Measurements from ENCODE around the gene TP63.

Gene TP63

GRCh38 chr3:189824629-189825312 is 193.6 kb downstream of the TP63 start:
- no peaks in the 10 kb centered on the region for H3K36me3 ChIP-seq (replicated peaks)
- H3K27me3 ChIP-seq (replicated peaks) = no peaks in the 10 kb centered on the region
- peak; percentile 93 for DNase-seq
- no peak overlapping the region for H3K4me3 ChIP-seq (ENCODE audit: low read depth, low read length)
- no peak for TF ChIP-seq CTCF (IDR thresholded peaks at IDR 0.05; ENCODE audit: low read depth, low read length, missing control alignments)
- in situ Hi-C loops (cut with HindIII; ENCODE audit: low pct_ligation_motif_present, low sequenced_read_pairs) = no loop called here
- H3K27ac ChIP-seq = peak overlapping the region; percentile 72

- no peak overlapping the region for H3K4me3 ChIP-seq (ENCODE audit: low read depth, low read length)
- in situ Hi-C loops (cut with HindIII; ENCODE audit: low pct_ligation_motif_present, low sequenced_read_pairs) = no loop called here
- no peak for DNase-seq
- H3K27me3 ChIP-seq (replicated peaks) = no peaks in the 10 kb centered on the region
- H3K27ac ChIP-seq = no peak overlapping the region
- no peak for TF ChIP-seq CTCF (IDR thresholded peaks at IDR 0.05; ENCODE audit: low read depth, low read length, missing control alignments)
- no peaks in the 10 kb centered on the region for H3K36me3 ChIP-seq (replicated peaks)
Measured at GRCh38 chr3:189826566-189826965, 195.4 kb downstream of the TP63 start.

GRCh38 chr3:189827108-189827507 is 195.9 kb downstream of the TP63 start:
- in situ Hi-C loops (cut with HindIII; ENCODE audit: low pct_ligation_motif_present, low sequenced_read_pairs) = no loop called here
- Histone ChIP-seq H3K36me3 (replicated peaks) (no peaks in the 10 kb centered on the region), H3K4me3 (ENCODE audit: low read depth, low read length) (no peak overlapping the region), H3K27ac (no peak overlapping the region), H3K27me3 (replicated peaks) (no peaks in the 10 kb centered on the region)
- TF ChIP-seq CTCF (IDR thresholded peaks at IDR 0.05; ENCODE audit: low read depth, low read length, missing control alignments) = no peak
- DNase-seq = no peak

GRCh38 chr3:189830401-189830800 is 199.2 kb downstream of the TP63 start:
- no peak for TF ChIP-seq CTCF (IDR thresholded peaks at IDR 0.05; ENCODE audit: low read depth, low read length, missing control alignments)
- H3K36me3 ChIP-seq (replicated peaks) = no peaks in the 10 kb centered on the region
- no peaks in the 10 kb centered on the region for H3K27me3 ChIP-seq (replicated peaks)
- no peak overlapping the region for H3K27ac ChIP-seq
- no peak overlapping the region for H3K4me3 ChIP-seq (ENCODE audit: low read depth, low read length)
- in situ Hi-C loops (cut with HindIII; ENCODE audit: low pct_ligation_motif_present, low sequenced_read_pairs) = no loop called here
- no peak for DNase-seq

GRCh38 chr3:189833266-189833665 is 202.1 kb downstream of the TP63 start:
- TF ChIP-seq CTCF (IDR thresholded peaks at IDR 0.05; ENCODE audit: low read depth, low read length, missing control alignments) = no peak
- no peak for DNase-seq
- in situ Hi-C loops (cut with HindIII; ENCODE audit: low pct_ligation_motif_present, low sequenced_read_pairs) = no loop called here
- H3K4me3 ChIP-seq (ENCODE audit: low read depth, low read length) = no peak overlapping the region
- H3K36me3 ChIP-seq (replicated peaks) = no peaks in the 10 kb centered on the region
- no peaks in the 10 kb centered on the region for H3K27me3 ChIP-seq (replicated peaks)
- no peak overlapping the region for H3K27ac ChIP-seq

- TF ChIP-seq CTCF (IDR thresholded peaks at IDR 0.05; ENCODE audit: low read depth, low read length, missing control alignments) = no peak
- H3K36me3 ChIP-seq (replicated peaks) = no peaks in the 10 kb centered on the region
- no peaks in the 10 kb centered on the region for H3K27me3 ChIP-seq (replicated peaks)
- no peak for DNase-seq
- H3K4me3 ChIP-seq (ENCODE audit: low read depth, low read length) = no peak overlapping the region
- H3K27ac ChIP-seq = no peak overlapping the region
- in situ Hi-C loops (cut with HindIII; ENCODE audit: low pct_ligation_motif_present, low sequenced_read_pairs) = no loop called here
Measured at GRCh38 chr3:189833996-189834395, 202.8 kb downstream of the TP63 start.
